NCI-H2081 treated with DMSO at 0.1 percent for 48 hours (cell line): ENCODE data around the gene PPP1R14B.
A peak's percentile ranks its signal among the peaks of the same experiment; 100 is the strongest.

Source experiments
- DNase-seq: peaks from one replicate; lab custom pipeline; 2025; lab: John Stamatoyannopoulos, UW

Gene PPP1R14B

GRCh38 chr11:64245401-64245796, 1.3 kb downstream of the PPP1R14B start:
- DNase-seq, result no peak

DNA sequence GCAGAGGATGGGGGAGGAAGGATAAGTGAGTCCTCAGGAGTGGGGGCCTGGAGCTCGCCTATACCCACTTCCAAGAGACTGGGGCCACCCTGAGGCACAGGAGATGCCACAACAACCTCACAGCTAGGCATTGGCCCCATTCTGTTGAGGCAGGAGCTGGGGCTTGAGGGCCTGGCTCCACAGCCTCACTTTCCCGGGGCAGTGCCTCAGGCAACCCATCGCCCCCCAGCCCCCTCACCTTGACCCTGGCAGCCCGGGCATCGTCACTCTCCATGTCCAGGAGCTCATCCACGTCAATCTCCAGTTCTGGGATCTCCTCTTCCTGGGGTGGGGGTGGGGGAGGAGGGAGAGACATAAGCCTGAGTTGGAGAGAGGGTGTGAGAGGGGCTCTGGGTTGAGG, 1.8 kb downstream of the PPP1R14B start:
- no peak for DNase-seq

DNA sequence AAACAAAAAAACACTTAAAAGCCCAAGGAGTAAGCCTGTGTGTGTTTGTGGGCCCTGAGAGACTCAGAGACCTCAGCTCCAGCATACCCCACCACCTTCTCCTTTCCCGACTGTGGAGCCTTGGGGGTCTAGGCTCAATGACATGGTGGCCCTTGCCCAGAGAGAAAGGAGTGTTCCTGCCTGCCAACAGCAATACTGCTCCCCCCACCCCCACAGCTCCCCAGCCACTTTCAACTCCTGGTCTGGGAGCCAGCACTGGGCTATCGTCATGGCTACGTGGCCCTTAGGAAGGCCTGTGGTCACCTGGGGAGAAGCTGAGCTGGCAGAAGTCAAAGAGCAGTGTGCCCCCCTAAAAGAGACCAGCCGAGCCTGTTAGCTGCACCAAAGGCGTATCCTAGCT, 2.6 kb downstream of the PPP1R14B start:
- no peak for DNase-seq

DNA sequence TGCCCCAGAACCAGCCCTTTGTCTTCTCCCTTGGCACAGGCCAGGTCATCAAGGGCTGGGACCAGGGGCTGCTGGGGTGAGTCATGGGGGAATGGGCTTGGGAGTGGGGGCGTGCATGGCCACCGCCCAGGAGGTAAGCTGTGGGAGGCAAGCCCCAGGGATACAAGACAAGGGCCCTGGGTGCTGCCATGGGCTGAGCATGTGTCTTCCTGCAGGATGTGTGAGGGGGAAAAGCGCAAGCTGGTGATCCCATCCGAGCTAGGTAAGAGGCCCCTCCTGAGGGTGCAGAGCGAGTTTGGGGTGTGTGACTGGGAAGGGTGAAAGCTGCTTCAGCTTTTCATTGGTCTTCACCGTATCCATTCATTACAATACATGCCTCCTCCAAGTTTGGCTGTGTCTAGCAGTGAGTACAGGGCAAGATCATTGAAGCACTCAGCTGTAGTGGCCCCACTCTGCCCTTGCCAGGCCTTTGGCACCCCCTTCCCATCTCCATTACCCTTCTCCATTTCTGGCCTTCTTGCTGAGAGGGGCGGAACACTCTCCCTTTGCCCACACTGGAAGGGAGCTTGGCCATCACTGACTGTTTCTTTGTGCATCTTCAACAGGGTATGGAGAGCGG, 3.4 kb downstream of the PPP1R14B start:
- DNase-seq, result no peak

DNA sequence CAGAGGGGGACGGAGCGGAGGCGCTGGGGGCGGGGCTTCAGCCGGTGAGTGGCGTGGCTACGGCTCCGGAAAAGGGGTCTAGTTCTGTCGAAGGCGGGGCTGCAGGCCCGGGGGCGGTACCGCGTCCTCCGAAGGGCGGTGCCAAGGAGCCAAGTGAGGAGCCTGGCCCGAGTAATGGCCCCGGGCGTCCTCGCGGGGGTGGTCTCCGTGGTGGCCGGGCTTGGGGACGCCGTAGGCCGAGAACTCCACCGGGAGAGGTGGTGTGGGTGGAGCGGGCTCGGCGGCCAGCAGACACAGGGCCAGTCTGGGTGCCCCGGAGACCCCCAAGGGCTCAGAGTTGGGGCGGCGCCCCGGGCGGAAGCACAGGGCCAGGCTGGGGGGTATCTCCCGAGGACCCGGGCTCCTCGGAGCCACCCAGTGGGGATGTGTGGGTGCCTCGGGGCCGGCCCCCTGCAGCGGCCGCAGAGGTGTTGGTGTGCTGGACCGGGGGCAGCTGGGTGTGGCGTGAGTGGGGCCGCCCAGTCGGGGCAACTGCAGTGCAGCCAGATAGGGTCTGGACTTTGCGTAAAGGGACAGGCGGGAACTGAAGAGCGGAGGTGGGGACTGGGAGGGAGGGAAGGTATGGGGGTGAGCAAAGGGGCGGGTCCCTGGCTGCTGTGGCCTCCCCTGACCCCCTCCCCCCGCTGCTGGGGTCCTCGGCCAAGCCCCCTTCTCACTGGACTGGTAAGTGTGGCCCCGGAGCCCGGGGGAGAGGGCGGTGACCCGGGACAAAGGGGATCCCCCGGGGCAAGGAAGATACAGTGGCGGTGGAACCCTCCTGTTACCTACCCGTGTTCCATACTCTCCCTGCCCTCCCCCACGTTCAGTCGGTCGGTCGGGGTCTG, 5.0 kb downstream of the PPP1R14B start:
- no peak for DNase-seq

- DNase-seq, result peak; percentile 77
Observed at GRCh38 chr11:64241241-64241490, 5.6 kb downstream of the PPP1R14B start.

DNA sequence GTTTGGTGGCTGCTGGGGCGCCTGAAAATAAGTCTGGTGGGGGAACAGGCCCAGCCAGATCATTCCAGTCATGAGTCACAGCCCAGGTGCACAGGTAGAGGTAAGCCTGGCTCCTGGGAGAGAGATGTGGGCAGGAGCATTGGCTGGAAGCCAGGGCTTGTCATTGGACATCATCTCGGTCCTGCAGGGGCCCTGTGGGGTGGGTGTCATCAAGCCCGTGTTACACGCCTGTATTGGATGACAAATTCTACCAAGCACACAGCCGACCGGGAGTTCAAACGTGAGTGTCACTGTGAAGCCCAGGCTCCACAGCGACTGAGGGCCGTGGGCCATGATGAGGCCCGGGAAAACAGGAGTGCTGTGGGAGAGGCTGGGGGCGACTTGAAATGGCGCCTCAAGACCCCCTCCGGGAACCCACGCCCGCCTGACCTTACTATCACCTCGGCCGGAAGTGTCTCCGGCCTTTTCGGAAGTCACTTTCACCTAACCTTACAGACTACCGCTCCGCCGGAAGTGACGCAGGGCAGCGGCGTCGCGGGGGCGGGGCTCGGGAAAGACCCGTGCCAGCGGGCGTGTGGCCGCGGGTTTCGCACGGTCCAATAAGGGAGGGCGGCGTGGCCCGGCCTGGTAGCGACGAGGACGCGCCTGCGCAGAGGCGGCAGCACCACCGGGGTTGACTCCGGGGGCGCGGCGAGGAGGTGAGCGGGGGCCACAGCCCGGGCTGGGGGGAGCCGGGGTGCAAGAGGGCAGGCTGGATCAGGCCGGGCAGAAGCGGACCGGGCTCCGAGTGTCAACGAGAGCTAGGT, 6.1 kb downstream of the PPP1R14B start, which contains the start of gene FKBP2:
Gene FKBP2 (plus strand): TSS at position 661 of the 806 bp plus-strand sequence. CDS start 1,293 bp downstream, outside the sequence.
- DNase-seq, result peak; percentile 57

GRCh38 chr11:64239662-64240434, 6.9 kb downstream of the PPP1R14B start:
- no peak for DNase-seq

DNA sequence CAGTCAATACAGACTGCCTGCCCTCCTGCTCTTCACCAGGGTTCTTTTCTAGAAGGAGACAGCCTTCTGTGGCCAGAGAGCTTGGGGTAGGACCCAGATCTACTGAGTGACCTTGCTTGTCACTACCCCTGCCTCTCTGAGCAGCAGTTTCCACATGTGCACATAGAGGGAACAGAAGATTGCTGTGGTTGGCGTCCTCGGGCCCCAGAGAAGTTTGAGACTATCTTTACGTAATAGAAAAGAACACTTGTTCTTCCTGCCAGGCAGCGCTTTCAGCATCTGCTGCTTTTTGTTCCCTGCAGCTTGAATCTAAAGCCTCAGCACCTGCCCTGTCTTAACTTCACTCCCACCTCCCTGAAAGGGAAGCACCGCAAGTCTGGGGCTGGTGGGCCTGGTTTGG, 7.7 kb downstream of the PPP1R14B start:
- no peak for DNase-seq

- DNase-seq, result no peak
Observed at GRCh38 chr11:64238076-64238475, 8.7 kb downstream of the PPP1R14B start.

DNA sequence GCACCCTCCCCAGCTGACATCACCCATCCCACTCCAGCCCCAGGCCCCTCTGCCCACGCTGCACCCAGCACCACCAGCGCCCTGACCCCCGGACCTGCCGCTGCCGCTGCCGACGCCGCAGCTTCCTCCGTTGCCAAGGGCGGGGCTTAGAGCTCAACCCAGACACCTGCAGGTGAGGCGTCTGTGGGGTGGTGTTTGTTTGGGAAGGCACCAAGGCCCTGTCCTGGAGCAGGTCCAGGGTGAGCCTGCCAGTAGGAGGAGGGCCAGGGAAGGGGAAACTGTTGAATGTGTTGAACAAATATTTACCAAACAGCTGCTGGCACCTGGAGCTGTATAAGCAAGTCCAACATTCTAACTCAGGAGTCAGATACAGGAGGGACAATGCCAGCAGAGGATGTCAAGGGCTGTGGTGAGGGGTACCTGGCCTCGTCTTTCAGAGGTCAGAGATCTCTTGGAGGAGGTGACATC, 9.2 kb downstream of the PPP1R14B start:
- DNase-seq, result peak; percentile 66

- DNase-seq, result no peak
Observed at GRCh38 chr11:64235437-64236161, 11.1 kb downstream of the PPP1R14B start.

DNA sequence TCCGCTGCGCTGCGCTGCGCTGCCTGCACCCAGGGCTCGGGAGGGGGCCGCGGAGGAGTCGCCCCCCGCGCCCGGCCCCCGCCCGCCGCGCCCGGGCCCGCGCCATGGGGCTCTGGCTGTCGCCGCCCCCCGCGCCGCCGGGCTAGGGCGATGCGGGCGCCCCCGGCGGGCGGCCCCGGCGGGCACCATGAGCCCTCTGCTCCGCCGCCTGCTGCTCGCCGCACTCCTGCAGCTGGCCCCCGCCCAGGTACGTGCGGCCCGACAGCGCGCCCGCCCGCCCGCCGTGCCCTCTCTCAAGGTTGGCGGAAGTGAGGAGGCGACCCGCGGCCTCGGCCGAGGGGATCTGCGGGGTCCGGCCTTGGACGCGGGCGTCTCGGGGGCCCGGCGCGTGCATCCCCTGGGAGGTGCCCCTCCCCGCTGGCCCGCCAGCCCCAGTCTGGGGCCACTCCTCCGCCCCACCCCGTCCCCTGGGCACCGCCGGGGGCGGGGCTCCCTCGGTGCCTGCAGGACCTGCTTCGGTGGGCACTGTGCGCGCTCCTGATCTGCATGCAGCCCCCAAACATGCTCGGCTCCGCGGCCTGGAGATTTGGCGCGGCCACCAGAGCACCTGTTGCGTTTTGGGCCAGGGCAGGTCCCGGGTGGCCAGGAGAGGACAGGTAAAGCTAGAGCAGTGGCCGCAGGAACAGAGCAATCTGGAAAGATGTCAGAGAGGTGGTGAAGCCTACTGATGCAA, 11.9 kb downstream of the PPP1R14B start:
- no peak for DNase-seq

GRCh38 chr11:64233913-64234586, 12.7 kb downstream of the PPP1R14B start, which contains the start of gene VEGFB:
Gene VEGFB, plus strand, starts transcription at chr11:64234584. Its CDS starts 250 bp downstream, at chr11:64234834.
- DNase-seq, result no peak

DNA sequence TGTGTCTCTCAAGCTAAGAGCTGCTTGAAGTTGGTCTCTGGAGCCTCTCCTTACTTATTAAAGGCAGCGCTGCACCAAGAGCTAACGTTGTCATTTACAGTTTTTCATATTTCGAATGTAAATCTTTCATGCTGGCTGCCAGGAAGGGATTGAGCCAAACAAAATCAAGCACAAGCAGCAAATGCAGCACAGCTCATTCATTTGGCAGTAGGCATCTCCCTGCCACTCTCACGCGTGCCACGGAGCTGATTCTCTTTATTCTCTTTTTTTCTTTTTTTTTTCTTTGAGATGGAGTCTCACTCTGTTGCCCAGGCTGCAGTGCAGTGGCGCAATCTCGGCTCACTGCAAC, 13.8 kb downstream of the PPP1R14B start:
- no peak for DNase-seq

DNA sequence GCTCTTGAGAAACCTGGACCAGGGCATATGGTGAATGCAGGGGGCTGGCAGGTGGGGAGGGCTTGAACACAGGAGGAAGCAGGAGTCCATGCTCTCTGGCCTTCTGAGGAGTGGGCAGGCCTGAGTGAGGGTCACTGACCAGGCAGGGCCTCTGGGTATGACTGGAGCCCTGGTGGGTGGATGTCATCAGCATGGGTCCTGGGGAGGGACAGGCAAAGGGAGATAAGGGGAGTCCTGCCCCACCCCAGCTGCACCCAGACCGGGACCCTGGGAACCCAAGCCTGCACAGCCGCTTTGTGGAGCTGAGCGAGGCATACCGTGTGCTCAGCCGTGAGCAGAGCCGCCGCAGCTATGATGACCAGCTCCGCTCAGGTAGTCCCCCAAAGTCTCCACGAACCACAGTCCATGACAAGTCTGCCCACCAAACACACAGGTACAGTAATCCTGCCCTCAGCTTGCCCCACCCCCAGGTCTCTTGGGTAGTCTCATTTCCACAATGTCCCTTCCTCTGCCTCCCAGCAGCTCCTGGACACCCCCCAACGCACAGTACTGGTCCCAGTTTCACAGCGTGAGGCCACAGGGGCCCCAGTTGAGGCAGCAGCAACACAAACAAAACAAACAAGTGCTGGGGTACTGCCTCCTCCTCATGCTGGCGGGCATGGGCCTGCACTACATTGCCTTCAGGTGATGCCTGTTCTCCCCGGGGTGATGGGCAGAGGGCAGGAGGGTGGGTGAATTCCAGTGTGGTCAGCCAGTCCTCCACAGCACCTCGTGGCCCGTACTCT, 14.4 kb downstream of the PPP1R14B start:
- DNase-seq, result no peak

- no peak for DNase-seq
Observed at GRCh38 chr11:64231546-64231945, 15.2 kb downstream of the PPP1R14B start.

DNA sequence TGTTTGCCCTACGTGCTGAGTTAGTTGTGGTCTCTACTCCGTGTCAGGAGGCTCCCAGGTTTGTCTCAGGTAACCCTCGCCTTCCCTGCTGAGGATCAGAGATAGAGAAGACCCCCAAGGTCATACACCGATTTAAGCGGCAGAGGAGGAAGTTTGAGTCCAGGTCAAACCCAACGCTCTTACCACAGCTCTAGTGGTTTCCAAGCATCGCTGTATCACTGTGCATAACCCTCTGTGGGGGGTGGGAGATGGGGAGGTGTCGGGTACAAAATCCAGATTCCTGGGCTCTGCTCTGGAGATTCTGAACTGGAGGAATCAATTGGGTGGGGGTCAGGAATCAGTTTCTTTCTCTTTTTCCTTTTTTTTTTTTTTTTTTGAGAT, 15.8 kb downstream of the PPP1R14B start:
- no peak for DNase-seq
